ENCODE measurements around the gene PRKAG1.

DNA sequence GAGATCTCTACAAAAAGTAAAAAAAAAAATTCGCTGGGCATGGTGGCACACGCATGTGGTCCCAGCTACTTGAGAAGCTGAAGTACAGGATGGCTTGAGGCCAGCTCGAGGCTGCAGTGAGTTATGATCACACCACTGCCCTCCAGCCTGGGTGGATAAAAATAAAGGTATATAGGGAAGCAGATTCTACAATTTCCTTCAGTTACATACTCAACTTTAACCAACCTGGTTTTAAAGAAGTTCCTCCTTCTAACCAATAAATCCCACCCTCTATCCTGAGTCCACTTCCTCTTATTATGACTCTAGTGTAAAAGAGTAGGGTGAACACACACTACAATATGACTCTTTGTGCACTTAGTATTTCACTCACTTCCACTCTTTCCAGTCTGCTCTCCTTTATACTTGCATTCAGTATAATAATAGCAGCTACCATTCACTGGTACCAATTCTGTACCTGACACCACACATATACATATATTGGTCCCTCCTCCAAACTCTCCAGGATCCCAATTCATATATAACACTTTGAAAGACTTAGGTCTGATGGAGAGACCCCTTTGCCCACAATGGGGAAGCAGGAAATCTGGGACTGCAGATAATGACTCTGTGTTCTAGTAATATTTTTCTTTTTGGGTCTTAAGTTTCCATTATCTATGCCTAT is 63.6 kb downstream of the PRKAG1 start:
- TF ChIP-seq, protein P1, sequence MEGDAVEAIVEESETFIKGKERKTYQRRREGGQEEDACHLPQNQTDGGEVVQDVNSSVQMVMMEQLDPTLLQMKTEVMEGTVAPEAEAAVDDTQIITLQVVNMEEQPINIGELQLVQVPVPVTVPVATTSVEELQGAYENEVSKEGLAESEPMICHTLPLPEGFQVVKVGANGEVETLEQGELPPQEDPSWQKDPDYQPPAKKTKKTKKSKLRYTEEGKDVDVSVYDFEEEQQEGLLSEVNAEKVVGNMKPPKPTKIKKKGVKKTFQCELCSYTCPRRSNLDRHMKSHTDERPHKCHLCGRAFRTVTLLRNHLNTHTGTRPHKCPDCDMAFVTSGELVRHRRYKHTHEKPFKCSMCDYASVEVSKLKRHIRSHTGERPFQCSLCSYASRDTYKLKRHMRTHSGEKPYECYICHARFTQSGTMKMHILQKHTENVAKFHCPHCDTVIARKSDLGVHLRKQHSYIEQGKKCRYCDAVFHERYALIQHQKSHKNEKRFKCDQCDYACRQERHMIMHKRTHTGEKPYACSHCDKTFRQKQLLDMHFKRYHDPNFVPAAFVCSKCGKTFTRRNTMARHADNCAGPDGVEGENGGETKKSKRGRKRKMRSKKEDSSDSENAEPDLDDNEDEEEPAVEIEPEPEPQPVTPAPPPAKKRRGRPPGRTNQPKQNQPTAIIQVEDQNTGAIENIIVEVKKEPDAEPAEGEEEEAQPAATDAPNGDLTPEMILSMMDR (IDR thresholded peaks at IDR 0.05): no peak
- TF ChIP-seq EZH2 (IDR thresholded peaks at IDR 0.05; ENCODE audit: borderline replicate concordance, insufficient read depth, low read depth, low read length, poor library complexity, severe bottlenecking): no peak

Data from B cell (primary cell).